22Rv1 (cell line): ENCODE data around the gene RNF150.
"Not testable (repeated sequence)": the region's sequence is repeated elsewhere in the genome, so short reads cannot be mapped to it uniquely, and the experiment has no call there.

ENCODE experiments used
- H3K27ac ChIP-seq: fragments of 450-650 bp; 2 replicates; pipeline ENCODE4 v1.5.1; 2017
- ZFX ChIP-seq: fragments of 450-650 bp; IDR thresholded peaks from 2 replicates; pipeline ENCODE4 v1.6.1; 2017; ENCODE audit warnings: antibody characterized with exemption, borderline replicate concordance
- TF ChIP-seq, protein P1 (sequence below): fragments of 450-650 bp; IDR thresholded peaks from 2 replicates; pipeline ENCODE4 v1.5.1; 2017; ENCODE audit warnings: mild to moderate bottlenecking

The RNF150 gene

GRCh38 chr4:141169391-141169790 is 36.1 kb upstream of the RNF150 start:
- TF ChIP-seq, protein P1, sequence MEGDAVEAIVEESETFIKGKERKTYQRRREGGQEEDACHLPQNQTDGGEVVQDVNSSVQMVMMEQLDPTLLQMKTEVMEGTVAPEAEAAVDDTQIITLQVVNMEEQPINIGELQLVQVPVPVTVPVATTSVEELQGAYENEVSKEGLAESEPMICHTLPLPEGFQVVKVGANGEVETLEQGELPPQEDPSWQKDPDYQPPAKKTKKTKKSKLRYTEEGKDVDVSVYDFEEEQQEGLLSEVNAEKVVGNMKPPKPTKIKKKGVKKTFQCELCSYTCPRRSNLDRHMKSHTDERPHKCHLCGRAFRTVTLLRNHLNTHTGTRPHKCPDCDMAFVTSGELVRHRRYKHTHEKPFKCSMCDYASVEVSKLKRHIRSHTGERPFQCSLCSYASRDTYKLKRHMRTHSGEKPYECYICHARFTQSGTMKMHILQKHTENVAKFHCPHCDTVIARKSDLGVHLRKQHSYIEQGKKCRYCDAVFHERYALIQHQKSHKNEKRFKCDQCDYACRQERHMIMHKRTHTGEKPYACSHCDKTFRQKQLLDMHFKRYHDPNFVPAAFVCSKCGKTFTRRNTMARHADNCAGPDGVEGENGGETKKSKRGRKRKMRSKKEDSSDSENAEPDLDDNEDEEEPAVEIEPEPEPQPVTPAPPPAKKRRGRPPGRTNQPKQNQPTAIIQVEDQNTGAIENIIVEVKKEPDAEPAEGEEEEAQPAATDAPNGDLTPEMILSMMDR = no peak
- TF ChIP-seq ZFX = no peak
- H3K27ac ChIP-seq = no peak overlapping the region

- H3K27ac ChIP-seq = not testable (repeated sequence)
These were observed 31.7 kb upstream of the RNF150 start for GRCh38 chr4:141165001-141165400.

DNA sequence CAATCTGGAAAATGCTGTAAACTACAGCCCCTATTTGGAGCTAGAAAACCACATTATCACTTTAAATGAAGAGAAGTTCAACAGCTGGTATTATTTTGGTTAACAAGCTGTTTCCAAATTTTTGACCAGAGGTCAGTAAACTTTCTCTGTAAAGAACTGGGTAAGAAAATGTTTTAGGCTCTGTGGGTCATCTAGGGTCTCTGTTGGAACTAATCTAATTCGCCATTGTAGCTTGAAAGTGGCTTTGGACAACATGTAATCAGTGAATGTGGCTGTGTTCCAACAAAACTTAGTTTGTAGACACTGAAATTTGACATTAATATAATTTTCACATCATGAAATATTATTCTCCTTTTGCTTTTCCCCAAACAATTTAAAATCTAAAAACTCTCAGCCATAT is 25.8 kb upstream of the RNF150 start:
- no peak overlapping the region for H3K27ac ChIP-seq
- TF ChIP-seq, protein P1 = no peak
- no peak for TF ChIP-seq ZFX

DNA sequence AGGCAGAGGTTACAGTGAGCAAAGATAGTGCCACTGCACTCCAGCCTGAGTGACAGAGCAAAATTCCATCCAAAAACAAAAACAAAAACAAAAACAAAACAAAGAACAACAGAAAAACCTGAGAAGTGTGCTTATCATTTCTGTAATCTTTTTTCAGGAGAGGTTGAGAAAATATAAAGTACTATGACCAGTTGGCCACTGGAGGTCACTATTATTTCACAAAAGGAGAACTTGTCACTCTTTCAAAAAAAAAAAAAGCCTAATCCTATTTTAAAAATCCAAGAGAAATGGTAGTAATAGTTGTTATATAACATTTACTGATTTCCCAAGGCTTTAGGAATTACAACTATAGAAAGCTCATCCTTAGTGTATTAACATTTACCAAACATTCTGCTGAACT is 24.9 kb upstream of the RNF150 start:
- H3K27ac ChIP-seq = no peak overlapping the region
- TF ChIP-seq ZFX = no peak
- TF ChIP-seq, protein P1 = peak; percentile 71

- TF ChIP-seq, protein P1 = no peak
- TF ChIP-seq ZFX = no peak
- H3K27ac ChIP-seq = no peak overlapping the region
These were observed 22.3 kb upstream of the RNF150 start for GRCh38 chr4:141155586-141155985.

- no peak overlapping the region for H3K27ac ChIP-seq
- TF ChIP-seq, protein P1 = no peak
- no peak for TF ChIP-seq ZFX
These were observed 21.5 kb upstream of the RNF150 start for GRCh38 chr4:141154725-141155124.

- no peak for TF ChIP-seq ZFX
- TF ChIP-seq, protein P1 = no peak
- H3K27ac ChIP-seq = no peak overlapping the region
These were observed 20.7 kb upstream of the RNF150 start for GRCh38 chr4:141153751-141154510.

- TF ChIP-seq, protein P1 = no peak
These were observed 10.9 kb upstream of the RNF150 start for GRCh38 chr4:141144207-141144606.

More at GRCh38 chr4:141144207-141144606, 10.9 kb upstream of the RNF150 start:
- no peak overlapping the region for H3K27ac ChIP-seq
